ENCODE data around the gene AP4M1. TPM values are rescaled to one million over a fixed set of nuclear protein-coding genes. Genes with fewer than 3 reads are reported as not detected.

Gene AP4M1
- total and polyA plus RNA-seq, 4 donors = 3.3 to 5.5 (median 4.8) TPM

GRCh38 chr7:100155553-100156317 lies 54.3 kb downstream of the AP4M1 start (continued):
- TF ChIP-seq ZBTB33 (IDR thresholded peaks at IDR 0.05) = no peak
- no peak for TF ChIP-seq GABPA (IDR thresholded peaks at IDR 0.05 in 1 of 2, conservative IDR thresholded peaks at IDR 0.05 in 1 of 2)

GRCh38 chr7:100156331-100157068 lies 55.1 kb downstream of the AP4M1 start:
- peak overlapping the region in 1 of 2 donors; percentile 35 for H3K9ac ChIP-seq (ENCODE audit: low read depth in 1 of 2, low read length in 2 of 2)
- no peak overlapping the region for H3K4me3 ChIP-seq (ENCODE audit: low read depth in 1 of 3, low read length in 3 of 3)
- H3K9me3 ChIP-seq (ENCODE audit: control insufficient read depth in 4 of 4, low read length in 3 of 4) = no peaks in the 10 kb centered on the region
- H3K36me3 ChIP-seq (ENCODE audit: control insufficient read depth in 4 of 4, insufficient read depth in 3 of 4, low read depth in 1 of 4, low read length in 3 of 4) = peaks cover 2 to 30% (median 11%) of the 10 kb centered on the region in 4 donors
- DNase-seq (ENCODE audit: low spot score) = no peak
- WGBS = 90% methylated on average over 16 of the region's 16 CpGs
- no peaks in the 10 kb centered on the region for H3K27me3 ChIP-seq (ENCODE audit: control insufficient read depth in 4 of 4, insufficient read depth in 4 of 4, low read length in 3 of 4)
- peaks cover 3 to 17% (median 10%) of the 10 kb centered on the region in 4 donors for H3K4me1 ChIP-seq (ENCODE audit: control insufficient read depth in 4 of 4, insufficient read depth in 4 of 4, low read length in 3 of 4)
- H3K27ac ChIP-seq (ENCODE audit: low read depth in 1 of 2, low read length in 2 of 2) = peak overlapping the region; percentile 79 to 92
- no peak for TF ChIP-seq FOXA1 (IDR thresholded peaks at IDR 0.05)
- no peak for TF ChIP-seq NR2F2 (IDR thresholded peaks at IDR 0.05)
- TF ChIP-seq ATF3 (IDR thresholded peaks at IDR 0.05) = no peak
- no peak for TF ChIP-seq RXRA (IDR thresholded peaks at IDR 0.05)
- TF ChIP-seq FOXA2 (IDR thresholded peaks at IDR 0.05) = no peak
- no peak for TF ChIP-seq REST (IDR thresholded peaks at IDR 0.05)
- no peak for TF ChIP-seq MAX (IDR thresholded peaks at IDR 0.05)

- H3K27ac ChIP-seq (ENCODE audit: low read depth in 1 of 2, low read length in 2 of 2) = peak overlapping the region; percentile 79 to 92
- H3K27me3 ChIP-seq (ENCODE audit: control insufficient read depth in 4 of 4, insufficient read depth in 4 of 4, low read length in 3 of 4) = no peaks in the 10 kb centered on the region
- no peak for TF ChIP-seq MAX (IDR thresholded peaks at IDR 0.05)
- no peak for TF ChIP-seq HNF4G (IDR thresholded peaks at IDR 0.05)
- H3K9ac ChIP-seq (ENCODE audit: low read depth in 1 of 2, low read length in 2 of 2) = peak overlapping the region in 1 of 2 donors; percentile 35
- no peak overlapping the region for H3K4me3 ChIP-seq (ENCODE audit: low read depth in 1 of 3, low read length in 3 of 3)
- H3K36me3 ChIP-seq (ENCODE audit: control insufficient read depth in 4 of 4, insufficient read depth in 3 of 4, low read depth in 1 of 4, low read length in 3 of 4) = peaks cover 2 to 30% (median 11%) of the 10 kb centered on the region in 4 donors
- no peaks in the 10 kb centered on the region for H3K9me3 ChIP-seq (ENCODE audit: control insufficient read depth in 4 of 4, low read length in 3 of 4)
- 82% methylated on average over 5 of the region's 5 CpGs for WGBS
- H3K4me1 ChIP-seq (ENCODE audit: control insufficient read depth in 4 of 4, insufficient read depth in 4 of 4, low read length in 3 of 4) = peaks cover 3 to 17% (median 10%) of the 10 kb centered on the region in 4 donors
- DNase-seq (ENCODE audit: low spot score) = no peak
Observed at GRCh38 chr7:100157069-100157333, 55.6 kb downstream of the AP4M1 start.
